GM12878 (cell line): Measurements from ENCODE around the gene DICER1. TPM values are rescaled to one million over a fixed set of nuclear protein-coding genes. Genes with fewer than 3 reads are reported as not detected.

Source experiments
- ATAC-seq: fragments of 200-7000 bp; cut with Tn5 transposase; 3 replicates; pipeline ENCODE4 v1.9.1; 2020; ENCODE audit warnings: mild to moderate bottlenecking, moderate library complexity
- BruUV-seq: library from RNA; stranded (reverse); fragments of 400-500 nt; replicated peaks from 2 replicates; lab custom pipeline; 2021; lab: Mats Ljungman, UMichigan
- CTCF ChIA-PET: fragments of 300-600 bp; sonication (Branson Sonifier 250); formaldehyde crosslinking; extraction: SDS; loops from one replicate; lab custom pipeline; 2021; ENCODE audit warnings: inconsistent platforms; lab: Yijun Ruan, JAX
- POLR2A ChIA-PET: fragments of 350-600 bp; formaldehyde crosslinking; extraction: SDS; loops from one replicate; lab custom pipeline; 2021; ENCODE audit warnings: inconsistent platforms; lab: Charles Lee
- RAD21 ChIA-PET: fragments of 300-600 bp; sonication (Branson Sonifier 250); formaldehyde crosslinking; loops from one replicate; lab custom pipeline; 2023; ENCODE audit warnings: antibody characterized with exemption; ENCODE audit not compliant: unreplicated experiment; lab: Charles Lee
- SMC1A ChIA-PET: fragments of 300-600 bp; sonication (Branson Sonifier 250); formaldehyde crosslinking; loops from one replicate; lab custom pipeline; 2023; ENCODE audit not compliant: unreplicated experiment, uncharacterized antibody; lab: Charles Lee
- DNase-seq: peaks from one replicate; pipeline ENCODE4 v3.0.0-alpha.2; 2011; ENCODE audit warnings: low read depth, low spot score
- FAIRE-seq: peaks from 3 replicates; lab custom pipeline; 2011; peaks lifted over from hg19 to GRCh38; lab: Jason Lieb, UNC
- H2AFZ ChIP-seq: 2 replicates; pipeline ENCODE4 v1.6.0; 2011; ENCODE audit warnings: low read depth, low read length, control low read depth; ENCODE audit not compliant: control insufficient read depth
- H3K27ac ChIP-seq: 2 replicates; pipeline ENCODE4 v1.5.1; 2011; ENCODE audit warnings: control low read depth; ENCODE audit not compliant: control insufficient read depth, insufficient read depth
- H3K27me3 ChIP-seq, 2 experiments: replicated peaks in 1 of 2; 2 replicates each; pipeline versions ENCODE4 v1.6.0 to v1.6.1; 2011; ENCODE audit warnings: low read length in 1 of 2; ENCODE audit not compliant: control insufficient read depth in 2 of 2, insufficient read depth in 2 of 2
- H3K36me3 ChIP-seq, 2 experiments: 2 replicates each; pipeline ENCODE4 v1.5.1; 2011; ENCODE audit warnings: low read length in 1 of 2; ENCODE audit not compliant: control insufficient read depth in 2 of 2, insufficient read depth in 2 of 2
- H3K4me1 ChIP-seq: 2 replicates; pipeline ENCODE4 v1.6.1; 2011; ENCODE audit warnings: mild to moderate bottlenecking, low read length, moderate library complexity, mixed read lengths; ENCODE audit not compliant: control insufficient read depth, insufficient read depth
- H3K4me2 ChIP-seq: 2 replicates; pipeline ENCODE4 v1.6.0; 2011; ENCODE audit warnings: control low read depth; ENCODE audit not compliant: control insufficient read depth, insufficient read depth
- H3K4me3 ChIP-seq: fragments of 200-600 bp; sonication (generic); 2 replicates; pipeline ENCODE4 v1.5.1; 2016
- H3K79me2 ChIP-seq: 2 replicates; pipeline ENCODE4 v1.6.0; 2011; ENCODE audit warnings: low read length; ENCODE audit not compliant: control insufficient read depth, insufficient read depth
- H3K9ac ChIP-seq: 2 replicates; pipeline ENCODE4 v1.8.0; 2011; ENCODE audit warnings: low read length, control low read depth, mixed read lengths; ENCODE audit not compliant: control insufficient read depth, insufficient read depth
- H3K9me3 ChIP-seq: replicated peaks from 3 replicates; pipeline ENCODE4 v1.5.1; 2011; ENCODE audit warnings: mild to moderate bottlenecking, low read length; ENCODE audit not compliant: control insufficient read depth, insufficient read depth
- H4K20me1 ChIP-seq: 2 replicates; pipeline ENCODE4 v1.6.0; 2011; ENCODE audit not compliant: control insufficient read depth, insufficient read depth
- CBFB ChIP-seq: IDR thresholded peaks from 2 replicates; pipeline ENCODE4 v1.6.1; 2016; ENCODE audit warnings: antibody characterized with exemption, low read depth
- CUX1 ChIP-seq: IDR thresholded peaks from 2 replicates; pipeline ENCODE4 v1.6.1; 2012; ENCODE audit warnings: improper control_type of control experiment, low read depth, low read length; ENCODE audit not compliant: insufficient replicate concordance
- SKIL ChIP-seq: fragments of 450-650 bp; IDR thresholded peaks from 2 replicates; pipeline ENCODE4 v1.6.1; 2017; ENCODE audit warnings: mild to moderate bottlenecking, low read depth, inconsistent platforms; ENCODE audit not compliant: poor library complexity, severe bottlenecking
- ZZZ3 ChIP-seq: IDR thresholded peaks from 2 replicates; pipeline ENCODE4 v1.6.1; 2011; ENCODE audit warnings: low read depth; ENCODE audit not compliant: control insufficient read depth, insufficient read length
- WGBS: methylation state at CpG from one replicate; pipeline ENCODE4 v1.1.6; 2016; ENCODE audit warnings: low lambda C conversion rate; ENCODE audit not compliant: insufficient replicate concordance, insufficient coverage; ENCODE audit errors: missing lambda C conversion rate; 5-methylcytosine and 5-hydroxymethylcytosine counted together
- in situ Hi-C: fragments of 300-500 bp; cut with MboI; formaldehyde crosslinking; loops from 9 replicates; pipeline ENCODE4 v1.14.3; 2018; ENCODE audit warnings: mixed read lengths
- intact Hi-C: fragments of 100-400 bp; cut with micrococcal nuclease; formaldehyde crosslinking; loops from one replicate; pipeline ENCODE4 v1.14.2; 2022; ENCODE audit not compliant: unreplicated experiment
- polyA plus RNA-seq, 11 experiments: library from polyadenylated mRNA; depleted of rRNA in 4 of 11; unstranded in 6 of 11; stranded (reverse) in 5 of 11; fragments of >200 nt; fragmentation: Nextera tagmentation in 4 of 11; fragmentation: Illumina TruSeq in 1 of 11; extraction: Ambion mirVana in 4 of 11; extraction: Trizol in 1 of 11; gene quantifications; 1 replicate in 1 of 11; 2 replicates in 10 of 11; pipeline versions ENCODE4 v1.2.1 to v1.2.3, GENCODE V29; 2011 to 2016; ENCODE audit warnings: inconsistent platforms in 2 of 11, missing spikeins in 2 of 11, low read depth in 1 of 11
- total RNA-seq, 4 experiments: library from RNA; depleted of rRNA in 3 of 4; stranded (reverse); fragments of >200 nt in 3 of 4; fragmentation: Illumina TruSeq in 1 of 4; extraction: Trizol in 1 of 4; gene quantifications; 2 replicates each; pipeline versions ENCODE4 v1.2.1 to v1.2.3, GENCODE V29; 2013 to 2021

DICER1 gene
- total and polyA plus RNA-seq, 10 of the 15 experiments (the other 5 are each of a cell fraction or from before 2014, with no cell fraction given) = 6.8 to 70.8 (median 37.1) TPM

GRCh38 chr14:95190346-95190840 is 33.1 kb upstream of the DICER1 start:
- Histone ChIP-seq H3K4me1 (no peaks in the 10 kb centered on the region), H2AFZ (no peak overlapping the region), H3K27me3 (no peaks in the 10 kb centered on the region), H3K4me3 (no peak overlapping the region), H3K4me2 (no peak overlapping the region), H3K79me2 (no peaks in the 10 kb centered on the region), H3K9me3 (no peaks in the 10 kb centered on the region; the same call in 2 of the 3 replicates), H4K20me1 (no peaks in the 10 kb centered on the region), H3K27ac (no peak overlapping the region)
- WGBS = 30% methylated on average over 4 of the region's 4 CpGs
- in situ Hi-C loops (loop anchor here (10.0 kb wide), 1 partner anchor 506 kb away; no protein-coding TSS in a partner anchor), intact Hi-C loops (no loop called here)
- ChIA-PET POLR2A (interaction anchor here (0.9 to 1.0 kb wide), 2 partner anchors 8 to 41 kb away, joined by 3 to 7 read pairs; no protein-coding TSS in a partner anchor), SMC1A (interaction anchor here (1.4 to 1.6 kb wide), 2 partner anchors 23 to 109 kb away, joined by 3 to 4 read pairs; no protein-coding TSS in a partner anchor), CTCF (interaction anchor here (1.9 kb wide), 1 partner anchor 15 kb away, joined by 8 read pairs; no protein-coding TSS in a partner anchor)
- no peak for FAIRE-seq
- no peak for TF ChIP-seq ZZZ3
- no peak for TF ChIP-seq CBFB
- TF ChIP-seq CUX1 = no peak
- no peak for TF ChIP-seq SKIL
- TF ChIP-seq, all 136 proteins: peak for 0
- no peak overlapping the region for H3K9ac ChIP-seq
- no peaks in the 10 kb centered on the region; a peak in 1 of 4 replicates for H3K36me3 ChIP-seq
- BruUV-seq = no TSS peak
- RAD21 ChIA-PET = interaction anchor here (1.1 to 1.8 kb wide), 3 partner anchors 16 to 72 kb away, joined by 3 read pairs; no protein-coding TSS in a partner anchor
- ATAC-seq = no peak
- DNase-seq = no peak
